Fibroblast of lung (primary cell): ENCODE results near the gene LKAAEAR1. TPM values are rescaled to one million over a fixed set of nuclear protein-coding genes. Genes with fewer than 3 reads are reported as not detected.

Source experiments
- DNase-seq, 2 donors: peaks; one replicate each; pipeline versions ENCODE4 v3.0.0 to v3.0.0-alpha.2; 2010; ENCODE audit warnings: low read depth in 2 of 2
- H2AFZ ChIP-seq: 2 replicates; pipeline ENCODE4 v1.5.1; 2012; ENCODE audit warnings: low read length, control low read depth, inconsistent platforms
- H3K27ac ChIP-seq: 2 replicates; pipeline ENCODE4 v1.5.1; 2011; ENCODE audit warnings: low read length, control low read depth; ENCODE audit not compliant: insufficient read depth
- H3K27me3 ChIP-seq: 2 replicates; pipeline ENCODE4 v1.5.1; 2011; ENCODE audit warnings: mild to moderate bottlenecking, low read length; ENCODE audit not compliant: control insufficient read depth, insufficient read depth
- H3K36me3 ChIP-seq: 2 replicates; pipeline ENCODE4 v1.5.1; 2011; ENCODE audit warnings: low read length; ENCODE audit not compliant: control insufficient read depth, insufficient read depth
- H3K4me1 ChIP-seq: 2 replicates; pipeline ENCODE4 v1.5.1; 2011; ENCODE audit warnings: low read length; ENCODE audit not compliant: control insufficient read depth, insufficient read depth; ENCODE audit errors: extremely low read depth
- H3K4me2 ChIP-seq: 2 replicates; pipeline ENCODE4 v1.5.1; 2011; ENCODE audit warnings: low read length, control low read depth; ENCODE audit not compliant: insufficient read depth; ENCODE audit errors: extremely low read depth
- H3K4me3 ChIP-seq, 4 experiments: fragments of 200-600 bp in 1 of 4; sonication (generic) in 1 of 4; replicated peaks in 1 of 4; 2 replicates each; pipeline ENCODE4 v1.5.1; 2011 to 2016; ENCODE audit warnings: low read length in 4 of 4, low read depth in 3 of 4, mild to moderate bottlenecking in 3 of 4, control low read depth in 2 of 4, inconsistent platforms in 1 of 4, mixed read lengths in 1 of 4; ENCODE audit not compliant: insufficient read depth in 1 of 4; ENCODE audit errors: control extremely low read depth in 1 of 4
- H3K79me2 ChIP-seq: 2 replicates; pipeline ENCODE4 v1.5.1; 2012; ENCODE audit warnings: mild to moderate bottlenecking, low read length, inconsistent platforms; ENCODE audit not compliant: control insufficient read depth, insufficient read depth
- H3K9ac ChIP-seq: 2 replicates; pipeline ENCODE4 v1.5.1; 2011; ENCODE audit warnings: mild to moderate bottlenecking, low read length, control low read depth; ENCODE audit not compliant: insufficient read depth
- H3K9me3 ChIP-seq: 2 replicates; pipeline ENCODE4 v1.5.1; 2012; ENCODE audit warnings: low read depth, low read length; ENCODE audit not compliant: control insufficient read depth, insufficient read depth
- H4K20me1 ChIP-seq: 2 replicates; pipeline ENCODE4 v1.5.1; 2011; ENCODE audit warnings: low read length; ENCODE audit not compliant: control insufficient read depth, insufficient read depth; ENCODE audit errors: extremely low read depth
- CTCF ChIP-seq, 2 donors: IDR thresholded peaks in 1 of 2; conservative IDR thresholded peaks in 1 of 2; 1 replicate in 1 of 2; 2 replicates in 1 of 2; pipeline ENCODE4 v1.5.1; 2011 to 2012; ENCODE audit warnings: low read length in 2 of 2, control low read depth in 1 of 2, inconsistent platforms in 1 of 2, low read depth in 1 of 2, mild to moderate bottlenecking in 1 of 2
- EZH2 ChIP-seq: IDR thresholded peaks from 2 replicates; pipeline ENCODE4 v1.5.1; 2012; ENCODE audit warnings: low read length, control low read depth, mild to moderate bottlenecking; ENCODE audit errors: missing control alignments
- polyA plus RNA-seq, 2 donors: library from polyadenylated mRNA; depleted of rRNA in 1 of 2; stranded (reverse) in 1 of 2; unstranded in 1 of 2; fragments of >200 nt; gene quantifications; 2 replicates each; pipeline ENCODE4 v1.2.1, GENCODE V29; 2011 to 2012; ENCODE audit warnings: missing spikeins in 1 of 2
- total RNA-seq: library from RNA; depleted of rRNA; stranded (reverse); fragments of >200 nt; gene quantifications from 2 replicates; pipeline ENCODE4 v1.2.1, GENCODE V29; 2014

Gene LKAAEAR1
- total and polyA plus RNA-seq, 2 donors (not counting 1 experiment from before 2014, with no cell fraction given), result not detected

DNA sequence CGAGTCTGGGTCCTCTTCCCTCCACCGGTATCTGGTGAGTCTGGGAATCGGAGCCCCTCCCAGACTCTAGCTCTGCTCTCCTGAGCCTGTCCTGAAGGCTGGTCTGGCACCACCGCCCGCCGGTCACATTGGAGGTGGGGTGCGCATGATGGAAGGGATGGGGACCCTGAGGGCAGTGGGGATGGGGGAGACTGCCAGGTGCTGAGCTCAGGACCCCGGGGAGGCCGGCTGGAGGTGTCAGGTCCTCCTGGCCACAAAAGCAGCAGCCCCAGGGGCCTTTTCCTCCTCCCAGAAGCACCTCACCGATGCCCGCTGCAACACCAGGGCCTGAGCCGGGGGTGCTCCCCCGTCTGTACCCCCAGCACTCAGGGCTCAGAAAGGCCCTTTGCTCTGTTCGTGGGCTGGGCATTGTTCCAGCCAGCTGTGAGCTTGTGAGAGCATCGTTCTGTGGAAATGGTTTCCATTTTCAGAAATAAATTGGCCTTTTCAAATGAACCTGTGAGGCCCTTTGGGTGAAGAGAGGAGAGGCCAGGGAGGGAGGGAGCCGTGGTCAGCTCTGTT is 25.7 kb upstream of the LKAAEAR1 start:
- H3K4me3 ChIP-seq, result no peak overlapping the region
- no peak overlapping the region for H2AFZ ChIP-seq
- no peak overlapping the region for H3K27ac ChIP-seq
- H4K20me1 ChIP-seq, result no peaks in the 10 kb centered on the region
- DNase-seq, result no peak
- no peaks in the 10 kb centered on the region for H3K9me3 ChIP-seq
- no peaks in the 10 kb centered on the region for H3K36me3 ChIP-seq
- no peak overlapping the region for H3K9ac ChIP-seq
- TF ChIP-seq EZH2, result no peak
- no peak for TF ChIP-seq CTCF (conservative IDR thresholded peaks at IDR 0.05 in 1 of 2, IDR thresholded peaks at IDR 0.05 in 1 of 2; ENCODE audit: low read depth in 1 of 2, low read length in 2 of 2)
- H3K79me2 ChIP-seq, result no peaks in the 10 kb centered on the region
- H3K4me1 ChIP-seq, result no peaks in the 10 kb centered on the region
- H3K27me3 ChIP-seq, result peaks cover 3% of the 10 kb centered on the region
- no peak overlapping the region for H3K4me2 ChIP-seq

DNA sequence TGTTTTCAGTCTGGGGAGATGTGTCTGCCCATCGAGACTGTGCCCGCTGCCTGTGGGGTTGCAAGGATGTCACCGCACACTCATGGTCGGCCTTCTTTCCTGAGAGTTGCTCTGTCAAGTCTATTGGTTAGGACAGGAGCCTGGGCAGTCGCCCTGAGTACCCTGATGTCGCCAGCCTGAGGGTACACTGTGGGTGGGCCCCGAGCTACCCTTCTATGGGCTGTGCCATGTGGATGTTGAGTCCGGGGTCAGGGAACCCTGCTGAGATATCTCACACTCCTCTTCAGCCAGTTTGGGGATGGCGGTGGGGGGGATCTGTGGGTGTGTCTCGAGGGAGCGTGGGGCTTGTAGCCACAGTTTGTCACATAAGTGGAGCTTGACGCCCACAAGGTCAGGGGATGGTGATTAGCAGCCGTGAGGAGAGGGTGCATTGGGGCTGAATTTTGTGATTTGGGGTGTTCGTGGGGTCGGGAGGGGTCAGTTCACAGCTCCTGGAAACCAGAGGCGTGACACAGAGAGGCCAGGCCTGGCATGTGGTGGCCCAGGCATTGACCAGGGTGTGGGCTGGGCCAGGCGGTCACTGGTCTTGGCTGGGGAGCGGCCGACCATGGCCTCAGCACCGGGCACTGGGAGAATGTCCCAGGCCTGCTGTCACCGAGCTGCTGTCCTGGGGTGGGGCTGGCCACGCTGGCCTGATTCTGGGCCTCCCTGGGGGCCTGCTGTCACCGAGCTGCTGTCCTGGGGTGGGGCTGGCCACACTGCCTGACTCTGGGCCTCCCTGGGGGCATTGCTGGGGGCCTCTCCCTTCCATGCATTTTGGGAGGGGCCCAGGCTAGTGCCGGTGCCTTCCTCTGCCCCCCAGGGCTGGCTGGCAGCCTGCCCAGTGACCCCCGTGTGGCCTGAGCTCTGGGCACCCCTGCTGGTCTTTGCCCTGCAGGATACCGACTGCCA is 24.8 kb upstream of the LKAAEAR1 start:
- Histone ChIP-seq H3K27me3 (peaks cover 3% of the 10 kb centered on the region), H3K4me2 (no peak overlapping the region), H2AFZ (no peak overlapping the region), H4K20me1 (no peaks in the 10 kb centered on the region), H3K27ac (no peak overlapping the region), H3K4me1 (no peaks in the 10 kb centered on the region), H3K9ac (no peak overlapping the region), H3K79me2 (no peaks in the 10 kb centered on the region), H3K36me3 (no peaks in the 10 kb centered on the region), H3K9me3 (no peaks in the 10 kb centered on the region), H3K4me3 (no peak overlapping the region)
- no peak for DNase-seq
- TF ChIP-seq EZH2, result no peak
- TF ChIP-seq CTCF (conservative IDR thresholded peaks at IDR 0.05 in 1 of 2, IDR thresholded peaks at IDR 0.05 in 1 of 2; ENCODE audit: low read depth in 1 of 2, low read length in 2 of 2), result no peak

GRCh38 chr20:64107736-64108457 is 23.7 kb upstream of the LKAAEAR1 start:
- H3K9me3 ChIP-seq, result no peaks in the 10 kb centered on the region
- no peaks in the 10 kb centered on the region for H3K79me2 ChIP-seq
- H3K9ac ChIP-seq, result no peak overlapping the region
- no peaks in the 10 kb centered on the region for H3K4me1 ChIP-seq
- peaks cover 9% of the 10 kb centered on the region for H3K27me3 ChIP-seq
- no peak for TF ChIP-seq CTCF (conservative IDR thresholded peaks at IDR 0.05 in 1 of 2, IDR thresholded peaks at IDR 0.05 in 1 of 2; ENCODE audit: low read depth in 1 of 2, low read length in 2 of 2)
- TF ChIP-seq EZH2, result no peak
- H3K27ac ChIP-seq, result no peak overlapping the region
- H3K4me2 ChIP-seq, result no peak overlapping the region
- no peak for DNase-seq
- H3K36me3 ChIP-seq, result no peaks in the 10 kb centered on the region
- H2AFZ ChIP-seq, result no peak overlapping the region
- no peaks in the 10 kb centered on the region for H4K20me1 ChIP-seq
- no peak overlapping the region for H3K4me3 ChIP-seq
